HG03378 (cell line): Measurements from ENCODE around the gene TMEM74B.

ENCODE experiments used
- ATAC-seq: cut with Tn5 transposase; IDR thresholded peaks from one replicate; pipeline ENCODE4 v1.9.1; 2021; ENCODE audit warnings: mild to moderate bottlenecking, moderate library complexity; ENCODE audit not compliant: unreplicated experiment

The TMEM74B gene

GRCh38 chr20:1183153-1183552 is 1.6 kb downstream of the TMEM74B start:
- ATAC-seq: no peak

- ATAC-seq: no peak
Observed at GRCh38 chr20:1182106-1182505, 2.7 kb downstream of the TMEM74B start.

GRCh38 chr20:1180949-1181348 is 3.8 kb downstream of the TMEM74B start:
- no peak for ATAC-seq

- no peak for ATAC-seq
Observed at GRCh38 chr20:1178623-1179022, 6.2 kb downstream of the TMEM74B start.

- no peak for ATAC-seq
Observed at GRCh38 chr20:1178103-1178502, 6.7 kb downstream of the TMEM74B start.

GRCh38 chr20:1177680-1178079 is 7.1 kb downstream of the TMEM74B start:
- no peak for ATAC-seq

GRCh38 chr20:1174787-1175186 is 10.0 kb downstream of the TMEM74B start:
- no peak for ATAC-seq

GRCh38 chr20:1173698-1174097 is 11.1 kb downstream of the TMEM74B start:
- no peak for ATAC-seq

- no peak for ATAC-seq
Observed at GRCh38 chr20:1171461-1172093, 13.2 kb downstream of the TMEM74B start.

- ATAC-seq: no peak
Observed at GRCh38 chr20:1169224-1169623, 15.6 kb downstream of the TMEM74B start.

- ATAC-seq: no peak
Observed at GRCh38 chr20:1166948-1167720, 17.6 kb downstream of the TMEM74B start.

- no peak for ATAC-seq
Observed at GRCh38 chr20:1165941-1166340, 18.8 kb downstream of the TMEM74B start.

- ATAC-seq: no peak
Observed at GRCh38 chr20:1165521-1165920, 19.3 kb downstream of the TMEM74B start.

- ATAC-seq: no peak
Observed at GRCh38 chr20:1164871-1165270, 19.9 kb downstream of the TMEM74B start.

- no peak for ATAC-seq
Observed at GRCh38 chr20:1163653-1164052, 21.1 kb downstream of the TMEM74B start.

- ATAC-seq: no peak
Observed at GRCh38 chr20:1163105-1163504, 21.7 kb downstream of the TMEM74B start.

- no peak for ATAC-seq
Observed at GRCh38 chr20:1160991-1161390, 23.8 kb downstream of the TMEM74B start.

- ATAC-seq: no peak
Observed at GRCh38 chr20:1160496-1160895, 24.3 kb downstream of the TMEM74B start.

GRCh38 chr20:1155342-1155741 is 29.4 kb downstream of the TMEM74B start:
- no peak for ATAC-seq

GRCh38 chr20:1154691-1155090 is 30.1 kb downstream of the TMEM74B start:
- ATAC-seq: no peak

- no peak for ATAC-seq
Observed at GRCh38 chr20:1154226-1154625, 30.6 kb downstream of the TMEM74B start.

- no peak for ATAC-seq
Observed at GRCh38 chr20:1150968-1151367, 33.8 kb downstream of the TMEM74B start.

- ATAC-seq: no peak
Observed at GRCh38 chr20:1150218-1150617, 34.6 kb downstream of the TMEM74B start.
